ENCODE measurements around the gene MAP2K4. TPM values are rescaled to one million over a fixed set of nuclear protein-coding genes. Genes with fewer than 3 reads are reported as not detected.

The MAP2K4 gene
- total RNA-seq, 1 experiment from 2014 or later = 24.4 TPM

DNA sequence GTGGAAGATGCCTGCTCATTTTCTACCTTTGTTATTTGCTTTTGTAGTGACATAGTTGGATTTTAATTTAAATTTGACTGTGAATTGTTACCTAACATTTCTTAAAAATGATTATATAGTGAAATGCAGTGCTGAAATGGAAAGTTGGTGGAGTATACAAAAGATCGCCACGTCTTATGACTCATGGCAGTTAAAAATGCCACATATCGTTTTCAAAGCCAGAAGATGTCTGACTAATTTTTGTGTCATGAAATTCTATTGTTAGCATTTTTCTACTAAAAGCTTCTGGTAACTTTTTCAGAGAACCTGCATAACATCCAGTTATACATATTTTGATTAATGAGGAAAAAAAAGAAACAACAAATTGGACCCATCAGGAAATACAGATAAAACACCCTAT, 20.6 kb downstream of the MAP2K4 start:
- ChIA-PET CTCF (no interaction called here), POLR2A (no interaction called here)
- ATAC-seq (no peak), DNase-seq (ENCODE audit: low spot score) (no peak)
- Mint-ChIP-seq H3K9me3 (no peaks in the 10 kb centered on the region), H3K36me3 (no peaks in the 10 kb centered on the region), H3K4me1 (peaks cover 23% of the 10 kb centered on the region), H3K27me3 (ENCODE audit: low read depth) (no peaks in the 10 kb centered on the region), H3K27ac (no peak overlapping the region), H3K4me3 (no peak overlapping the region)
- TF ChIP-seq CREM (CRISPR knock-in tag; IDR thresholded peaks at IDR 0.05) (no peak), SOX15 (CRISPR knock-in tag; IDR thresholded peaks at IDR 0.05) (no peak), TEAD1 (CRISPR knock-in tag; IDR thresholded peaks at IDR 0.05) (no peak), FOXK1 (CRISPR knock-in tag; IDR thresholded peaks at IDR 0.05) (no peak), ELF4 (CRISPR knock-in tag; IDR thresholded peaks at IDR 0.05; ENCODE audit: low read depth) (no peak), PRRX2 (CRISPR knock-in tag; IDR thresholded peaks at IDR 0.05) (no peak), ZNF671 (CRISPR knock-in tag; IDR thresholded peaks at IDR 0.05) (no peak), OVOL2 (CRISPR knock-in tag; IDR thresholded peaks at IDR 0.05; ENCODE audit: borderline replicate concordance) (no peak), SP1 (CRISPR knock-in tag; conservative IDR thresholded peaks at IDR 0.05) (no peak), FOXJ3 (CRISPR knock-in tag; IDR thresholded peaks at IDR 0.05; ENCODE audit: borderline replicate concordance) (no peak)
- TF ChIP-seq, protein P1, sequence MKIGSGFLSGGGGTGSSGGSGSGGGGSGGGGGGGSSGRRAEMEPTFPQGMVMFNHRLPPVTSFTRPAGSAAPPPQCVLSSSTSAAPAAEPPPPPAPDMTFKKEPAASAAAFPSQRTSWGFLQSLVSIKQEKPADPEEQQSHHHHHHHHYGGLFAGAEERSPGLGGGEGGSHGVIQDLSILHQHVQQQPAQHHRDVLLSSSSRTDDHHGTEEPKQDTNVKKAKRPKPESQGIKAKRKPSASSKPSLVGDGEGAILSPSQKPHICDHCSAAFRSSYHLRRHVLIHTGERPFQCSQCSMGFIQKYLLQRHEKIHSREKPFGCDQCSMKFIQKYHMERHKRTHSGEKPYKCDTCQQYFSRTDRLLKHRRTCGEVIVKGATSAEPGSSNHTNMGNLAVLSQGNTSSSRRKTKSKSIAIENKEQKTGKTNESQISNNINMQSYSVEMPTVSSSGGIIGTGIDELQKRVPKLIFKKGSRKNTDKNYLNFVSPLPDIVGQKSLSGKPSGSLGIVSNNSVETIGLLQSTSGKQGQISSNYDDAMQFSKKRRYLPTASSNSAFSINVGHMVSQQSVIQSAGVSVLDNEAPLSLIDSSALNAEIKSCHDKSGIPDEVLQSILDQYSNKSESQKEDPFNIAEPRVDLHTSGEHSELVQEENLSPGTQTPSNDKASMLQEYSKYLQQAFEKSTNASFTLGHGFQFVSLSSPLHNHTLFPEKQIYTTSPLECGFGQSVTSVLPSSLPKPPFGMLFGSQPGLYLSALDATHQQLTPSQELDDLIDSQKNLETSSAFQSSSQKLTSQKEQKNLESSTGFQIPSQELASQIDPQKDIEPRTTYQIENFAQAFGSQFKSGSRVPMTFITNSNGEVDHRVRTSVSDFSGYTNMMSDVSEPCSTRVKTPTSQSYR (CRISPR knock-in tag; IDR thresholded peaks at IDR 0.05) = no peak
- TF ChIP-seq, protein P2, sequence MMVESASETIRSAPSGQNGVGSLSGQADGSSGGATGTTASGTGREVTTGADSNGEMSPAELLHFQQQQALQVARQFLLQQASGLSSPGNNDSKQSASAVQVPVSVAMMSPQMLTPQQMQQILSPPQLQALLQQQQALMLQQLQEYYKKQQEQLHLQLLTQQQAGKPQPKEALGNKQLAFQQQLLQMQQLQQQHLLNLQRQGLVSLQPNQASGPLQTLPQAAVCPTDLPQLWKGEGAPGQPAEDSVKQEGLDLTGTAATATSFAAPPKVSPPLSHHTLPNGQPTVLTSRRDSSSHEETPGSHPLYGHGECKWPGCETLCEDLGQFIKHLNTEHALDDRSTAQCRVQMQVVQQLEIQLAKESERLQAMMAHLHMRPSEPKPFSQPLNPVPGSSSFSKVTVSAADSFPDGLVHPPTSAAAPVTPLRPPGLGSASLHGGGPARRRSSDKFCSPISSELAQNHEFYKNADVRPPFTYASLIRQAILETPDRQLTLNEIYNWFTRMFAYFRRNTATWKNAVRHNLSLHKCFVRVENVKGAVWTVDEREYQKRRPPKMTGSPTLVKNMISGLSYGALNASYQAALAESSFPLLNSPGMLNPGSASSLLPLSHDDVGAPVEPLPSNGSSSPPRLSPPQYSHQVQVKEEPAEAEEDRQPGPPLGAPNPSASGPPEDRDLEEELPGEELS (CRISPR knock-in tag; IDR thresholded peaks at IDR 0.05) = no peak
- TF ChIP-seq, protein P3, sequence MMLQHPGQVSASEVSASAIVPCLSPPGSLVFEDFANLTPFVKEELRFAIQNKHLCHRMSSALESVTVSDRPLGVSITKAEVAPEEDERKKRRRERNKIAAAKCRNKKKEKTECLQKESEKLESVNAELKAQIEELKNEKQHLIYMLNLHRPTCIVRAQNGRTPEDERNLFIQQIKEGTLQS (CRISPR knock-in tag; conservative IDR thresholded peaks at IDR 0.05) = no peak
- TF ChIP-seq, protein P4, sequence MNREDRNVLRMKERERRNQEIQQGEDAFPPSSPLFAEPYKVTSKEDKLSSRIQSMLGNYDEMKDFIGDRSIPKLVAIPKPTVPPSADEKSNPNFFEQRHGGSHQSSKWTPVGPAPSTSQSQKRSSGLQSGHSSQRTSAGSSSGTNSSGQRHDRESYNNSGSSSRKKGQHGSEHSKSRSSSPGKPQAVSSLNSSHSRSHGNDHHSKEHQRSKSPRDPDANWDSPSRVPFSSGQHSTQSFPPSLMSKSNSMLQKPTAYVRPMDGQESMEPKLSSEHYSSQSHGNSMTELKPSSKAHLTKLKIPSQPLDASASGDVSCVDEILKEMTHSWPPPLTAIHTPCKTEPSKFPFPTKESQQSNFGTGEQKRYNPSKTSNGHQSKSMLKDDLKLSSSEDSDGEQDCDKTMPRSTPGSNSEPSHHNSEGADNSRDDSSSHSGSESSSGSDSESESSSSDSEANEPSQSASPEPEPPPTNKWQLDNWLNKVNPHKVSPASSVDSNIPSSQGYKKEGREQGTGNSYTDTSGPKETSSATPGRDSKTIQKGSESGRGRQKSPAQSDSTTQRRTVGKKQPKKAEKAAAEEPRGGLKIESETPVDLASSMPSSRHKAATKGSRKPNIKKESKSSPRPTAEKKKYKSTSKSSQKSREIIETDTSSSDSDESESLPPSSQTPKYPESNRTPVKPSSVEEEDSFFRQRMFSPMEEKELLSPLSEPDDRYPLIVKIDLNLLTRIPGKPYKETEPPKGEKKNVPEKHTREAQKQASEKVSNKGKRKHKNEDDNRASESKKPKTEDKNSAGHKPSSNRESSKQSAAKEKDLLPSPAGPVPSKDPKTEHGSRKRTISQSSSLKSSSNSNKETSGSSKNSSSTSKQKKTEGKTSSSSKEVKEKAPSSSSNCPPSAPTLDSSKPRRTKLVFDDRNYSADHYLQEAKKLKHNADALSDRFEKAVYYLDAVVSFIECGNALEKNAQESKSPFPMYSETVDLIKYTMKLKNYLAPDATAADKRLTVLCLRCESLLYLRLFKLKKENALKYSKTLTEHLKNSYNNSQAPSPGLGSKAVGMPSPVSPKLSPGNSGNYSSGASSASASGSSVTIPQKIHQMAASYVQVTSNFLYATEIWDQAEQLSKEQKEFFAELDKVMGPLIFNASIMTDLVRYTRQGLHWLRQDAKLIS (CRISPR knock-in tag; IDR thresholded peaks at IDR 0.05; ENCODE audit: borderline replicate concordance) = no peak
- TF ChIP-seq, protein P5, sequence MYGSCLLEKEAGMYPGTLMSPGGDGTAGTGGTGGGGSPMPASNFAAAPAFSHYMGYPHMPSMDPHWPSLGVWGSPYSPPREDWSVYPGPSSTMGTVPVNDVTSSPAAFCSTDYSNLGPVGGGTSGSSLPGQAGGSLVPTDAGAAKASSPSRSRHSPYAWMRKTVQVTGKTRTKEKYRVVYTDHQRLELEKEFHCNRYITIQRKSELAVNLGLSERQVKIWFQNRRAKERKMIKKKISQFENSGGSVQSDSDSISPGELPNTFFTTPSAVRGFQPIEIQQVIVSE (CRISPR knock-in tag; IDR thresholded peaks at IDR 0.05; ENCODE audit: borderline replicate concordance) = no peak

DNA sequence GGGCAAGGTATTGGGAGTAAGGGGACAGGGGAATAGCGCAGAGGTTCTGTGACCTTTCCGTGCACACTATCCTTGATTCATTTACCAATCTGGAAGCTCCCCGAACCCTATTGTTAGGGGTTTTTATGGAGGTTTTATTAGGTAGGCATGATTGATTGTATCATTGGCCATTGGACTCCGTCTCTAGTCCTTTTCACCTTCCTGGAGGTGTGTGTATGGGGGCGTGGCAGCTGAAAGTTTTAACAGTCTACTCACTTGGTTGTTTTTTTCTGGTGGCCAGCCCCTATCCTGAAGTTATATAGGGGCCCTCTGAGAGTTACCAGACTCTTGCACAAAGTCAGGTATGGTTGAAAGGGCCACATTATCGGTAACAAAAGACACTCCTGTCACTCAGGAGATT, 23.0 kb downstream of the MAP2K4 start:
- Mint-ChIP-seq H3K9me3 (no peaks in the 10 kb centered on the region), H3K4me1 (peaks cover 31% of the 10 kb centered on the region), H3K27ac (no peak overlapping the region), H3K36me3 (no peaks in the 10 kb centered on the region), H3K4me3 (no peak overlapping the region), H3K27me3 (ENCODE audit: low read depth) (no peaks in the 10 kb centered on the region)
- ChIA-PET POLR2A (no interaction called here), CTCF (no interaction called here)
- ATAC-seq = no peak
- DNase-seq (ENCODE audit: low spot score) = no peak
- TF ChIP-seq JUN (CRISPR knock-in tag; IDR thresholded peaks at IDR 0.05) (no peak), GTF2I (CRISPR knock-in tag; conservative IDR thresholded peaks at IDR 0.05) (no peak), TP53 (CRISPR knock-in tag; IDR thresholded peaks at IDR 0.05) (no peak), SMAD4 (CRISPR knock-in tag; IDR thresholded peaks at IDR 0.05) (no peak), ZNF317 (CRISPR knock-in tag; IDR thresholded peaks at IDR 0.05; ENCODE audit: borderline replicate concordance, low read depth) (no peak)
- TF ChIP-seq, protein P4 (CRISPR knock-in tag; IDR thresholded peaks at IDR 0.05; ENCODE audit: borderline replicate concordance) = no peak
